GM12865 (cell line): ENCODE measurements around the gene CREBZF.
"Not testable (repeated sequence)": the region's sequence is repeated elsewhere in the genome, so short reads cannot be mapped to it uniquely, and the experiment has no call there.

Experiments
- DNase-seq: peaks from one replicate; pipeline ENCODE4 v3.0.0; 2010; ENCODE audit warnings: low read depth
- H3K4me3 ChIP-seq: 2 replicates; pipeline ENCODE4 v1.5.1; 2011; ENCODE audit warnings: mild to moderate bottlenecking, low read depth, low read length, control low read depth
- TF ChIP-seq, protein P1 (sequence below): IDR thresholded peaks from 2 replicates; pipeline ENCODE4 v1.5.1; 2011; ENCODE audit warnings: low read length, control low read depth, low read depth, inconsistent platforms; ENCODE audit not compliant: insufficient read depth; ENCODE audit errors: missing control alignments

The CREBZF gene

GRCh38 chr11:85620256-85620655 lies 44.7 kb downstream of the CREBZF start:
- no peak overlapping the region for H3K4me3 ChIP-seq
- TF ChIP-seq, protein P1, sequence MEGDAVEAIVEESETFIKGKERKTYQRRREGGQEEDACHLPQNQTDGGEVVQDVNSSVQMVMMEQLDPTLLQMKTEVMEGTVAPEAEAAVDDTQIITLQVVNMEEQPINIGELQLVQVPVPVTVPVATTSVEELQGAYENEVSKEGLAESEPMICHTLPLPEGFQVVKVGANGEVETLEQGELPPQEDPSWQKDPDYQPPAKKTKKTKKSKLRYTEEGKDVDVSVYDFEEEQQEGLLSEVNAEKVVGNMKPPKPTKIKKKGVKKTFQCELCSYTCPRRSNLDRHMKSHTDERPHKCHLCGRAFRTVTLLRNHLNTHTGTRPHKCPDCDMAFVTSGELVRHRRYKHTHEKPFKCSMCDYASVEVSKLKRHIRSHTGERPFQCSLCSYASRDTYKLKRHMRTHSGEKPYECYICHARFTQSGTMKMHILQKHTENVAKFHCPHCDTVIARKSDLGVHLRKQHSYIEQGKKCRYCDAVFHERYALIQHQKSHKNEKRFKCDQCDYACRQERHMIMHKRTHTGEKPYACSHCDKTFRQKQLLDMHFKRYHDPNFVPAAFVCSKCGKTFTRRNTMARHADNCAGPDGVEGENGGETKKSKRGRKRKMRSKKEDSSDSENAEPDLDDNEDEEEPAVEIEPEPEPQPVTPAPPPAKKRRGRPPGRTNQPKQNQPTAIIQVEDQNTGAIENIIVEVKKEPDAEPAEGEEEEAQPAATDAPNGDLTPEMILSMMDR: no peak
- DNase-seq: no peak

GRCh38 chr11:85619499-85619898 lies 45.4 kb downstream of the CREBZF start:
- H3K4me3 ChIP-seq: no peak overlapping the region
- DNase-seq: no peak

GRCh38 chr11:85611643-85612042 lies 53.3 kb downstream of the CREBZF start:
- not testable (repeated sequence) for H3K4me3 ChIP-seq, DNase-seq

More at GRCh38 chr11:85619499-85619898, 45.4 kb downstream of the CREBZF start:
- TF ChIP-seq, protein P1: no peak
